IPS-18c (cell line): ENCODE measurements around the gene ZBTB7A.

ENCODE experiments used
- H3K4me3 ChIP-seq: 2 replicates; pipeline ENCODE4 v1.7.0; 2013; ENCODE audit warnings: low read depth, mild to moderate bottlenecking, low read length, moderate library complexity; ENCODE audit not compliant: insufficient read depth
- H3K9me3 ChIP-seq: one replicate; pipeline ENCODE4 v1.6.1; 2013; ENCODE audit warnings: mild to moderate bottlenecking, low read length, moderate library complexity; ENCODE audit not compliant: control insufficient read depth, insufficient read depth

The ZBTB7A gene

GRCh38 chr19:3995607-3996006 lies 71.1 kb downstream of the ZBTB7A start:
- Histone ChIP-seq H3K9me3 (no peaks in the 10 kb centered on the region), H3K4me3 (no peak overlapping the region)
